HTERT RPE-1 (cell line): ENCODE measurements around the gene RALY.

Experiments
- in situ Hi-C: fragments of 300-500 bp; cut with MboI; formaldehyde crosslinking; loops from 4 replicates; pipeline ENCODE4 v1.14.3; 2020; ENCODE audit warnings: low sequenced_read_pairs

The RALY gene

DNA sequence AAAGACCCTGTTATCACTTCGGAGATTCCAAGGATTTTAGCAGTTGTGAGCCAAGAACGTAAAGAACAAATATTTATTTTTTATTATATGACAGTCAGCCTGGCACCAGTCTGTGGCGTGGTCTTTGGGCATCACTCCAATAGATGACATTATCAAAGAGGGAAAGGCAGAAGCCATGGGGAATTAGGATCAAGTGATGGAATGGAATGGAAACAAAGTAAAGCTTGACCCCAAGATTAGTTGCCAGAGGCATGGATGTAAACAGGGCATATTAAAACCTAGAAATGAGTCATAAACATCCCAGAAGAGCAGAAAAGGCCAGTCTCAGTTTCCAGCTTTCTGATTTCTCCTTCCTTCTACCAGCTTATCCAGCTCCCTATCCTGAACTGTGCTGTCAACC is 106.9 kb downstream of the RALY start:
- in situ Hi-C loops, result no loop called here

DNA sequence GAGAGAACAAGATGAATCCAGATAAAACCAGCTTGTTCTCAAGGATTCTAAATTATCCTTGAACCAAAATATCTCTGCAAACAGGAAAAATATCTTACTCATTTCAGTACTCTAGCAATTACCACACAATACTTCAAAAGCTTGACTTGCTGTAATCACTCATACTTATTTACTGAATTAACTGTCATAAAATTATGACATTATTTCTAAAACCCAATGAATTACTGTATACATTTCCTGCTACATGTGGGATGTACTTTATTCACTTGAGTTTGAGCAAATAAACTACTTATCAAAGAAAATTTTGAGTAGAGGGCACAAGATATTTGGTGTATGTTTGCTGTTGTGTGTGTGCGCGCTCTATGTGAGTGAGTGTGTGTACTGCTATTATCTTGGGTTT is 108.6 kb downstream of the RALY start:
- in situ Hi-C loops, result no loop called here

DNA sequence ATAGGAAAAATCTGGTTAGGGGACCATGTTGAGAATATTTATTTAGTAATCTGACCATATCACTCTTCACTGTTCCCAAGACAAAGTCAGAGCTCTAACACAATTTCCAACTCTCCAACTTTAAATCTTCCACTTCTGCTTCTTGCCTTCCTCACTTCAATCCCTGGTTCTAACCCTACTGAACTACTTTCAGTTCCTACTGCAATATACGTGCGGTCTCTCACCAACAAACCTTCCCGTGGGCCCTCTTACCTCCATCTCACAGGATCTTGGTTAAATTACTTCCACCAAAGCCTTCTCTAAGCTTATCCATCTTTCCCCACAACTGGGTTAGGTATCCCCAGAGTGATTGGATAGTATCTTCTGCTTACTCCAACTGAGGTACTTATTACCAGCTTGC is 110.3 kb downstream of the RALY start:
- in situ Hi-C loops, result no loop called here

DNA sequence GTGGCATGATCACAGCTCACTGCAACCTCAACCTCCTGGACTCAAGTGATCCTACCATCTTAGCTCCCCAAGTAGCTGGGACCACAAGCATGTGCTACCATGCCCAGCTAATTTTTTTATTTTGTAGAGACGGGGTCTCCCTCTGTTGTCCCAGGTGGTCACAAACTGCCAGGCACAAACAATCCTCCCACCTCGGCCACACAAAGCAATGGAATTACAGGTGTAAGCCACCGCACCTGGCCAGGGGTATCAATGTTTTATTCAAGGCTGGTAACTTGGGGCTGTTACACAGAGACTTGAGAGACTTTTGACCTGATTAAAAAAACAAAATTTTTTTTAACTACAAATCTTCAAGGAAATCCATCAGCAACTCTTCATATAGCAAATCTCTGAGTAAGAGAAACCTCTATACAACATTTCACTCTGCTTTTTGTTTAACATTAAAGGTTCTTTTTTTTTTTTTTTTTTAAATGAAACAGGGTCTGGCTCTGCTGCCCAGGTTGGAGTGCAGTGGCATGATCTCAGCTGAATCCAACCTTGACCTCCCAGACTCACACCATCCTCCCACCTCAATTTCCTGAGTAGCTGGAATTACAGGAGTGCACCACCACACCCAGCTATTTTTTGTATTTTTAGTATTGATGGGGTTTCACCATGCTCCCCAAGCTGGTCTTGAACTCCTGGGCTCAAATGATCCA is 112.4 kb downstream of the RALY start:
- in situ Hi-C loops, result no loop called here

DNA sequence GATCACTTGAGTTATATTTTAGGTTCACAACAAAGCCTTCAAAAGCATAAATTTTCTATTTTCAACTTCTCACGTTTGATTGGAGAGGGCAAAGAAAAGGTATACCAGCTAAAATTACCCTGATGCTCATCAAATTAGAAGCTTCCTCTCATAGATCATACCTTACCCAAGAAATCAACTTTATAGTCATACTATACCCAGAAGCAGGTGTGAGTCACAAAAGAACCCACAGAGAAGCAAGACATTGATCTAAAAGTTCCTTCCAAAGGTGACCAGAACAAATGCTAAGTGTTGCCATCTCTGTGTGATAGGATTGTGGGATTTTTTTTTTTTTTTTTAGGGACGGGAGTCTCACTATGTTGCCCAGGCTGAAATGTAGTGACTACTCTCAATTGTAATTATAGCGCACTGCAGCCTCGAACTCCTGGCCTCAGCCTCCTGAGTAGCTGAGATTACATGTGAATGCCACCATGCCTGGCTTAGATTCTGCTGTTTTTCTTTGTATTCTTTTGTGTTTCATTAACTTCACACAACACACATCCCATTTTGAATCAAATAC is 115.0 kb downstream of the RALY start:
- in situ Hi-C loops, result no loop called here

DNA sequence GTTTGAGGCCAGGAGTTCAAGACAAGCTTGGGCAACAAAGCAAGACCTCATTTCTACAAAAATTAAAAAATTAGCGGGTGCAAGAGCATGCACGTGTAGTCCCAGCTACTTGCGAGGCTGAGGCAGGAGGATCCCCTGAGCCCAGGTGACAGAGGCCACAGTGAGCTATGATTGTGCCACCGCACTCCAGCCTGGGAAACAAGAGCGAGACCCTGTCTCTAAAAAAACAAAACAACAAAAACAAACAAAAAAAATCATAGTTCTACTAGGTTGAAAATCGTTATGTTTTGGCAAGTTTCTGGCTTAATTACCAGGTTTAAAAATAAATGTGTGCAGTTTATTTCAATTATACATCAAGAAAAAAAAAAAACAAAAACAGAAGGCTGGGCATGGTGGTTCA is 115.7 kb downstream of the RALY start:
- in situ Hi-C loops, result no loop called here

DNA sequence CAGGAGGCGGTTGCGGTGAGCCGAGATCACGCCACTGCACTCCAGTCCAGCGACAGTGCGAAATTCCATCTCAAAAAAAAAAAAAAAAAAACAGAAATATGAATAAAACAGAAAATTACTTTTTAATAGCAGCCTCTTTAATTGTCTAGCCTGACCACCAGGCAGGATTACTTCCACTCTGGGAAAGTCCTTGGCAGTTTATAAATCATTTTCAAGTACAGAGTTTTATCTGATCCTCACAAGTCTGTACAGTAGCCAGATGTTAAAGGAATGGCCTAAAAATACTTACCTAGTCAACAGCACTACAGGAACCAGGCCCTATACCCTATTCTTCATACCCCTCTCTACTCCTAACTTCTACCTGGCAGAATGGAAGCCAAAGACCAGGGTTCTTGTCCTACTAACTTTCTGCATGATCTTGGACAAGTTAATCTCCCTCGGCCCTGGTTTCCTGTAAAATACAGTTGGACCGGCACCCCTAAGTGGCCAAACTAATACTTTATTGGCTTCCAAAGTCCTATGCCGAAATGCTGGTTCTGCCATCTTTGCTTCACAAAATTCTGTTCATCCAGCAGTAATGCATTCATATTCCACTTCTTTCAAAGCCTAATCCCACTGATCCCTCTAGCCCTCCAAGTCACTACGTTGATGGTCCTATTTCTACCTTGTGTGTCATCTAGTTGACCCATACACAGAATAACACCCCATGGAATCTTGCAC is 116.5 kb downstream of the RALY start:
- in situ Hi-C loops, result no loop called here

DNA sequence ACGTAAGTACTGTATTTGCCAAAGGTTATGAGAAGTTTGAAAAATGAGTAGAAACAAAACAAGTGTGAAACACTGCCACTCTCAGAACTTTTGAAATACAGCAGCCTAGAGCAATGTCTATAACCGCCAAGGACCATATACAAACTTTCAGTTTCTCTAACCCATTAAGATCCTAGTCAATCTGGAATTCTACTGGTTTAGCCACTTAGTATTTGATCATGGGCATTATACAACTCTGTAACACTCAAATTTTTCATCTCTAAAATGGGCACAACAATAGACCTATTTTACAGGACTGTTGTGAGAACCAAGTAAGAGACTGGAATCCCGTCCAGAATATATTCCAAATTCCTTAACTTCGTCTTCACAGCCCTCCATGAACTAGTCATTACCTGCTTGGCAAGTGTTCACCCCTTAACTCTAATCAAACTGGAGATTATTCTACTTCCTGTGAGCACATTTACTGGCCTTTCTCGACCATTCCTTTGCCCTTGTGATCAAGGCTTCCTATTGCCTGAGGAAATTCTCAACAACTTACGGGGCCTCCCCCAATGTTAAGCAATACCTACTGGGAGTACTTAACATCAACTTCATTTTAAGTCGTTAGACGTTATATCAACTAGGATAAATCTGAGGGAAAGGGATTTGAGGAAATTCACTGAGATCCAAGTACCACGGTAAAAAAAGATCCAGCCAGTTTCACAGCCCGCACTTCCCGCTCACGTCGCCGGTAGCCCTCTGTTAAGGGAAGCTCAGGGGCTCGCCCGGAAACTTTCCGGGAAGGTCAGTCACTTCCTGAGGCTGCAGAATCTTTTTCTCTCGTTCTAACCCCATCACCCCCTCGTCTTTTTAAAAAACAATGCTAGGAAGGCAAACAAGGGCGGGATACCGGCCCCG is 117.3 kb downstream of the RALY start:
- in situ Hi-C loops, result no loop called here

DNA sequence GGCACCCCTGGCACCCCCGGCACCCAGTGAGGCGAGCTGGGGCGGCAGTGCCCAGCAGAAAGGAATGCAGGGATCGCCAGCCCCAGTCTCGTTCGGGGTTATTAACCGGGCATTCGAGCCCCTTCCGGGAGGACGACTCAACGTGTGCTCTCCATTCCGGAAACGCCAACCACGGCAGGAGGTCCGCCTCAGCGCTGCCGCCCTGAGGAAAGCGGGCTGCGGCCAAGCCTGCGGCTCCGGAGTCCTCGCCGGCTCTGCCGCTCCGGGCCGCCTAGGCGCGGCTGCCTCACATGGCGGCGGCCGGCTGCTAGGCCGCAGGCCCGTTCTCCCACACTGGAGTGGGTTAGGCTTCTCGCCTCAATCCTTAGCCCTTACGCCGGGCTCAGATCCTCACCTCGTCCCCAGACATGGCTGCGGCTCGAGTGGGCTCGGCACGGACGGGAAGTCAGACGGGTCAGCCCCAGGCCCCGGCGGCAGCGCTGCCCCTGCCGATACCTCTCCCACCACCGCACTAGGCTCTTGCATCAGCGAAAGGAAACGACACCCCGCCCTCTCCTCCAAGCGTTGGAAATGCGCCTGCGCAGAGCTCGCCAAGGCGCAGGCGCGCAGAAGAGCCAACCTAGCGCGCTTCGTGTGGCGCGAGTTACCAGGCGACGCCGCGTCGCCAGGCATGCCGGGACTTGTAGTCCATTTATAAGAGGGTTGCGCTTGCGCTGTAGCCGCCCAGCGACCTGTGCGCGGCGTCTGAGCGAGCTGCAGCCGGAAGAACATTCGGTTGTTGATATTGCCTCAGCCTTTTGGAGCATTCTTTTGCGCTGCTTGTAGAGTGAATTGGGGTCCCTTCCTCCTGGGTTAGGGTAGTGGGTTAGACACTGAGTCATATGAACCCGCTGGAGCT is 118.2 kb downstream of the RALY start, which contains the start of gene EIF2S2:
EIF2S2 (minus strand) TSS at position 542 of the 898 bp plus-strand sequence; CDS start at position 409, 133 bp downstream.
- in situ Hi-C loops, result no loop called here

DNA sequence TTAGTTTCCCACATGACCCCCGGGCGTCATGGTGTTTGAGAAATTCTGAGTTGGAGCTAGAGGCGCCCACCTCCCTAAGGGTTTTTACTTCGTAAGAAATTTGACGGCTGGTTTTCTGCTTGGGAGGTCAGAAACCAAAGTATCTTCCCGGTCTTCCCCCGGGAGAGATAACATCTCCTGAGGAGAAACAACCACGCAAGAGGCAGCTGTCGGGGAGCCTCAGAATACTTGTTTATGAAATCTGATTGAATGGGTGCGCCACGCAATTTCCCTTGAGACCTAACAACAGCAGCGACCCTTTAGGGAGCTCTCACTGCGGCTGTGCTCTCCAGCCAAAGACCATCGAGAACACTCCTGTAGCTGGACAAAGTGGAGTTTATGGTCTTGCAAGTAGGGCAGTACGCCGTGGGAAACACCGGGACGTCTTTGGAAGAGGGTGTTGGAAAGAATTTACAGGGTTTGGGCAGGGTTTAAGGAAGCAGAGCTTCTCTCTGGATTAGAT is 118.9 kb downstream of the RALY start:
- in situ Hi-C loops, result no loop called here

DNA sequence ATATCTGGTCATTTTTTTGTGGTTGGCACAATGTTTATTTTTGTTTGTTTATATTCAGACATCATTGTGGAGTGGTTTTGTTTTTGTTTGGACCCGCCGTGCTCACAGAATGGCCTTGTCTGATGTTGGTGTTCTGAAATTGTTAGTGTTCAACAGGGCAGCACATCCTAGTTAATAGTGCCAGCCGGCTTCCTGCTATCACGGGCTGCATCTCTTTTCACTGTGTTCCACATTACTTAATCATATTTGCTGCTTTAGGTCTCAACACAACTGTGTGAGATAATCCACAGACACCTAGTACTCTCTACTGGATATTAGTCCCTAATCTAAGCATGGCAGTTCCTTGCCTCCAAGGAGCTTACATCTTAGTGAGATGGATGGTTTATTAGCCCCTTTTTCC is 121.1 kb downstream of the RALY start:
- in situ Hi-C loops, result no loop called here

DNA sequence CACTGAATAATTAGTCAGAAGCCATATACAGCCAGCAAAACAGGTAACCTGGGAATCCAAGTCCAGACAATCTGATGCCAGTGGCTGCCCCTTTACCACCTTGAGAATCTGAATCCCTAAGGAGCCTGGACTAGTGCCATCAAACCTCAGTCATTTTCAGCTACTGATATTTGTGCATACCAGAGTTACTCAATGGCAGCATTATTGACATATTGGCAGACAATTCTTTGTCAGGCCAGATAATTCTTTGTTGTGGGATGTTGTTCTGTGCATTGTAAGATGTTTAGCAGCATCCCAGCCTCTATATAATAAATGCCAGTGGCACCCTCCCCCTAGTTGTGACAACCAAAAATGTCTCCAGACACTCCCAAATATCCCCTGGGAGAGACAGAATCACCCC is 121.5 kb downstream of the RALY start:
- in situ Hi-C loops, result no loop called here

DNA sequence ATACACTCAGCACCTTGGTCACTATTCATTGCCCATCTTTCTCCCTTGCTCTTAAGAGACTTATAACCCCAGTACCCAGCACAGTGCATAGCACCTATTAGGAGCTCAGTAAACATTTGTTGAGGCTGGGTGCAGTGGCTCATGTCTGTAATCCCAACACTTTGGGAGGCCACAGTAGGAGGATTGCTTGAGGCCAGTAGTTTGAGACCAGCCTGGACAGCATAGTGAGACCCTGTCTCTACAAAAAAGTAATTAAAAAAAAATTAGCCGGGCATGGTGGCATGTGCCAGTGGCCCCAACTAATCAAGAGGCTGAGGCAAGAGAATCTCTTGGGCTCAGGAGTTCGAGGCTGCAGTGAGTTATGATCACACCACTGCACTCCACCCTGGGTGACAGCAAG is 126.5 kb downstream of the RALY start:
- in situ Hi-C loops, result no loop called here

DNA sequence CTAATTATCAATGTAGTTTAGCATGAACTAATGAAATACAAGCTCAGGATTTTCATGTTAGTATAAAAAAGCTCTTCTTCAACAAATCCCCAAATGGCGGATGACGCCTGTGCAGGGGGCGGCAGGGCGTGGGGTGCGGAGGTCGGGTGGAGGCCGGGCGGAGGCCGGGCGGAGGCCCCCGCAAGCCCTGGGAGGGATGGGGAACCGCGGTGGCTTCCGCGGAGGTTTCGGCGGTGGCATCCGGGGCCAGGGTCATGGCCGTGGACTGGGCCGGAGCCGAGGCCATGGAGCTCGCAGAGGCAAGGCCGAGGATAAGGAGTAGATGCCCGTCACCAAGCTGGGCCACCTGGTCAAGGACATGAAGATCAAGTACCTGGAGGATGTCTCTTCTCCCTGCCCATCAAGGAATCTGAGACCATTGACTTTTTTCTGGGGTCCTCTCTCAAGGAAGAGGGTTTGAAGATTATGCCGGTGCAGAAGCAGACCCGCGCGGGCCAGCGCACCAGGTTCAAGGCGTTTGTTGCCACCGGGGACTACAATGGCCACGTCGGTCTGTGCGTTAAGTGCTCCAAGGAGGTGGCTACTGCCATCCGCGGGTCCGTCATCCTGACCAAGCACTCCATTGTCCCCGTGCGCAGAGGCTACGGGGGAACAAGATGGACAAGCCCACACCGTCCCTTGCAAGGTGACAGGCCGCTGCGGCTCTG is 128.7 kb downstream of the RALY start:
- in situ Hi-C loops, result no loop called here

DNA sequence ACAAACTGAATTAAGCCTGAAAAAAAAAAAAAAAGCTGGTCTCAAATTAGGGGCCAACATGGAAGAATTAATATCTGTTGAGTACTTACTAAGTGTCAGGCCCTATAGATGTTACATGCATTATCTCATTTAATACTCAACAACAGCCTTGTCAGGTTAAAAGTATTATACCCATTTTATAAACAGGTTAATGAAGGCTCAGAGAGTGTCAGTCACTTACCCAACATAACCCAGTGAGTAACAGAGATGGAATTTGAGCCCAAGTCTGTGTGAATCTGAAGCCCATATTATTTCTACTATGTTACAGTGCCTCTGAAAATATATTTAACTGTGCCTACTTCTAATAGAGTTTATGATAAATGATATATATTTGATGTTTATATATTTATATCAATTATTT is 129.6 kb downstream of the RALY start:
- in situ Hi-C loops, result no loop called here

DNA sequence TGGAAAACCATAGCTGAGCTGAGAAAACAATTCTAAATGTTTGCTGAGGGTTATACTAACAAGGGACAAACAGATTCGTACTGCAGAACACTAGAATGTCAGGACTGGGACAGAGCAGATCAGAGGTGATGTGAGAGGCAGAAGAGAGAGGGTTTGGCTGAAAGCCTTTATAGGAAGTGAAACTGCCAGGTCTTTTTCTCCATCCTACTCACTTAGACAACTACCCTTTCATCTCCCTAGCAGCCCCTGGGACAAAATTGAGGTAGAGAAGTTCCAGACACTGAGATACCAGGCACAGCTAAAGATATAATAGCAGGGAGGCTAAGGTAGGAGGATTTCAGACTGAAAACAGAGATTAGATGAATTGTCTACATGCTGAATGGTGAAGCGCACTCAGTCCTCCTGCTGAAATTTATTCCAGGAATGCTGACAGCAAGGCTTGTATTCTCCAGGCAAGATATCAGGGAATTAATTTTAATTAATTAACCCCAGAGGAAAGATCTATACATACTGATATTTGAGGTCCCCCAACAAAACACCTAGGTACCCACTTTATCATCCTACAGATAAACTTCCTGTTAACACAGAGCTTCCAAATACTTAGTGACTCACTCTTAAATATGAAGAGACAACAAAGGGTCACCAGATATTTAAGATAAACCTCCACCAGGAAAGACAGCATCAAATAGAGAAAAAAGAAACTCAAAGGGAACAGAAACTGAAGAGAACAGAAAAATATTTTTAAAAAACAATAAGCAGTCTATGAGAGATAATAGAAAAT is 130.9 kb downstream of the RALY start:
- in situ Hi-C loops, result no loop called here

DNA sequence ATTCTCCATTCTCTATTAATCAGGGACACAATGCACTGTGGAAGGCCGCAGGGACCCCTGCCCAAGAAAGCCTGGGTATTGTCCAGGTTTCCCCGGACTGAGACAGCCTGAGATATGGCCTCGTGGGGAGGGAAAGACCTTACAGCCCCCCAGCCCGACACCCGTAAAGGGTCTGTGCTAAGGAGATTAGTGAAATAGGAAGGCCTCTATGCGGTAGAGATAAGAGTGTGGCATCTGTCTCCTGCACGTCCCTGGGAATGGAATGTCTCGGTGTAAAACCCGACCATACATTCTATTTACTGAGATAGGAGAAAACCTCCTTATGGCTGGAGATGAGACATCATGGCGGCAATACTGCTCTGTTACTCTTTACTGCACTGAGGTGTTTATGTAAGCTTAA is 134.1 kb downstream of the RALY start:
- in situ Hi-C loops, result no loop called here

DNA sequence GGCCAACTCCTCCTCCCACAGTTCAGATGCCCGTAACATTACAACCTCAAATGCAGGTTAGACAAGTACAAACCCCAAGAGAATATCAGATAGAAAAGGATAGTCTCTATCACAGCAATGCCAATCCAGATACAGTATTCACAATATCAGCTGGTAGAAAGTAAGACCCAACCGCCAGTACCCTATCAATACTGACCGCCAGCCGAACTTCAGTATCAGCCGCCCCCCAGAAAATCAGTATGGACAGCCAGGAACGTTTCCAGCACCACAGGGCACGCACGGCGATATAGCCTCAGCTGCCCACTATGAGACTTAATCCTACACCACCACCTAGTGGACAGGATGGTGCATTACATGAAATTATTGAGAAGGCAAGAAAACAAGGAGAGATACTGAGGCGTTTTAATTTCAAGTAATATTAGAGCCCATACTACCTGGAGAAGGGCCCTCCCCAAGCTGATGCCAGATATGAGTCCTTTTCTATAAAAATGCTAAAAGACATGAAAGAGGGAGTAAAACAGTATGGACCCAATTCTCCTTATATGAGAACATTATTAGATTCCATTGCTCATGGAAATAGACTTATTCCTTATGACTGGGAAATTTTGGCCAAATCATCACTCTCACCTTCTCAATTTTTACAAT is 135.9 kb downstream of the RALY start:
- in situ Hi-C loops, result no loop called here
